GM21390 (cell line): ENCODE data around the gene ZNF831.

Experiments used
- ATAC-seq: cut with Tn5 transposase; IDR thresholded peaks from one replicate; pipeline ENCODE4 v1.9.1; 2021; ENCODE audit not compliant: unreplicated experiment

The ZNF831 gene

DNA sequence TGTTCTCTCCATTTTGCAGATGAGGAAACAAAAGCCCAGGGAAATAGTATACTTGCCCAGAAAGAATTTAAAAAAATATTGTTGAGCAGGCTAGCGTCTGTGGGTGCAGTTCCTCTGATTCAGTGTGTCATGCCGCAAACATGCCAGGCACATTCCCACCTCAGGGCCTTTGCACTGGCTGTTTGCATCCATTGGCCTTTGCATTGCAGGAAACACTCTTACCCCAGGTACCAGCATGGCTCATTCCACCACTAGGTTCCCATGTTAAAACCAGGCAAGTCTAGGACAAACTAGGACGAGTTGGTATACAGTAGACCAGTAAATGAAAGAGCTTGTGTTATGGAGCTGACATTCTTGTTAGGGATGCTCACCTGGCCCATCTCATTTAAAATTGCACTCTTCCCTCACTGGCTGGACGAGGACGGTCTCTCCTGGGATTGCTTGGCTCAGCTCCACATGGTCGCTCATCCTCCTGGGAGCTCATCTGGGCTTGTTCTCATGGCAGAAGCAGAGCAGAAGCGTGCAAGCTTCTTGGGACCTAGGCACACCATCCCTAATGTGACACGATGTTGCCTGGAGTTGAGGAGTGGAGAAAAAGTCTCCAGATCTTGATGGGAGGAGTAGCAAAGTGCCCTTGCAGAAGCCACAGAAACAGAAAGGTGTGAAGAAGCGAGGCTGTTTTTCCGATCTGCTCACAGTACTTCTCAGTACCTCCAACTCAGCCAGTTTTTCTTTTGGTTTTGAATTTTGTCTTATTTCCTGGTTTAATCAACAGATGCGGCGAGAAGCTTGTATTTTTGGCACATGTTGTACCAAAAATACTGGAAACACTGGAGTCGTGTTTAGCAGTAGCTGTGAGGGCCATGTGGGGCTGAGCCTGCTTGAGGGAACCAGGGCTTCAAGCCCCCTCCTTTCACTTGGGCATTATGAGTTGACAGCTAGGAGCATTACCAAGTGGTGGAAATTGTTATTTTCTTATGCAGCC lies 13.9 kb downstream of the ZNF831 start:
- ATAC-seq = no peak

- no peak for ATAC-seq
These were observed 15.5 kb downstream of the ZNF831 start for GRCh38 chr20:59178983-59179595.

DNA sequence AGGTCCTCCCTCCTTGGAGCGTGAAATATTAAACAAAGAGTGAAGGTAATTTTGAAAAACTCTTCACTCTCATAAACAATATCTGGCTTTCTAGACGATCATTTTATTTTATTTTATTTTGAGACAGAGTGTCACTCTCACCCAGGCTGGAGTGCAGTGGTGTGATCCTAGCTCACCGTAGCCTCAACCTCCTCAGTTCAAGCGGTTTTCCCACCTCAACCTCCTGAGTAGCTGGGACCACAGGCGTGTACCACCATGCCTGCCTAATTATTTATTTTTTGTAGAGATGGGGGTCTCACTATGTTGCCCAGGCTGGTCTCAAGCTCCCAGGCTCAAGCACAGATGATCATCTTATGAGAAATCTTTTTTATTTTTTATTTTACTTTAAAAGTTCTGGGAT lies 16.4 kb downstream of the ZNF831 start:
- ATAC-seq = no peak

- ATAC-seq = no peak
These were observed 18.3 kb downstream of the ZNF831 start for GRCh38 chr20:59181936-59182335.

DNA sequence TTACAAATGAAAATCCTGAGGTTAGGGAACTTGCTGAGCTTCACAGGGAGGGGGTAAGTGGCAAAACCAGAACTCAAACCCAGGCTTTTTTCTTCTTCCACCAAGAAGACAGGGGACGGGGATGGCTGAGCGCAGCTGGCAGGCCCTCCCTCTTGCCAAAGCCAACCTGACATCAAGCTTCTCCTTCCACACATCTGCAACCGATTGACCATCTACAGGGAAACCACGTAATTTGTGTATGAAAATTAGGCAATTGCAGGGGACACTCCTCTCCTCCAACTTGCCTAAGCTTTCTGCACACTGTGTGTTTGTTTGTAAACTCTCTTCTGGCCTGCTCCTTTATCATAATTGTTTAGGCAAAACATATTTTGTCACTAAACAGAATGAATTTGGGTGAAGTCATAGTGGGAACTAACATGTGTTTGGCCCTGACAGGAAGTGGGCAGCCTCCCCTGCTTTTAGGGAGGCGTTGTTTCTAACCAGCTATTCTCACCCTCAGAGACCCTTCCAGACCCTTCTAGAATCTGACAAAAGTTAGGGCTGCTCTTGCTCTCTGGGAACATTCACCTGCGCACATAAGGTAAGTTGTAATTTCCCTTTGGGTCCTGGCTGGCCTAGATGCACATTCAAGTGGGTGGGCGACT lies 18.9 kb downstream of the ZNF831 start:
- no peak for ATAC-seq

DNA sequence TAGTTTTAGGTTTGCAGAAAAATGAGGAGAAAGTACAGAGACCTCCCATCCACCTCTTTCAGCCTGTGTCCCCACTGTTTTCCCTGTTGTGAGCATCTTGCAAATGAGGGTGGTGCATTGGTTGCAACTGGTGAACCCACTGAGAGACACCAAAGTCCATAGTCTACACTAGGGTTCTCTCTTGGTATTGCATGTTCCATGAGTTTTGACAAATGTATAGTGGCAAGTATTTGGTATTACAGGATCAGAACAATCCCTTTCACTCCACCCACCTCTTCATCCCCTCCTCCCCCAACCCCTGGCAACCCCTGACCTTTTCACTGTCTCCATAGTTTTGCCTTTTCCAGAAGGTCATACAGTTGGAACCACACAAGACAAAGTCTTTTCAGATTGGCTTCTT lies 20.1 kb downstream of the ZNF831 start:
- ATAC-seq = no peak

DNA sequence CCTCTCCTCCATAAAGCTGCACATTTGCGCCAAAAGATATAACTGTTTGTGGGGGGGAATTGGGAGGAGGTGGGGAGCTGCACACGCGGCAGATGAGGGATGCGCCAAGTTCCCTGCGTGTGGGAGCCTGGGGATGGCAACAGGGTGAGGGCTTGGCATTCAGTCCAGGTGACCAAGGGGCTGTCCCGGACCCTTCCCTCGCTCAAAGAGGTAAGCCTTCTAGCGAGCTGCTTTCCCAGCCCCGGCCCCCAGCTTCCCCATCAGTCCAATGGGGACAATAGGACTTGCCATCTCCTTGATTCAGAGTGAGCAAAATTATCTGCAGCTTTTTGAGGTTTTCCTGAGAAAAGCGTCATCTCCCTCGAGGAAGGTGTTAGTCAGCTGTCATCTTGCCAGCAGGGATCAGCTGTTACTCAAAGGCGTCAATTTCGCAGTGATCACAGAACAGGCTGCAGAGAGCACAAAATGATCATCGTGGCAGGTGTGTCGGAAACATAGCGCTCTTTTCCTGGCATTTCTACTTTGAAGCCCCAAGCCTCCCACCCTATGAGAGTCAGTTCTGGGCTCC lies 21.3 kb downstream of the ZNF831 start:
- no peak for ATAC-seq

- no peak for ATAC-seq
These were observed 22.2 kb downstream of the ZNF831 start for GRCh38 chr20:59185809-59186208.

- ATAC-seq = no peak
These were observed 26.8 kb downstream of the ZNF831 start for GRCh38 chr20:59190466-59190865.

DNA sequence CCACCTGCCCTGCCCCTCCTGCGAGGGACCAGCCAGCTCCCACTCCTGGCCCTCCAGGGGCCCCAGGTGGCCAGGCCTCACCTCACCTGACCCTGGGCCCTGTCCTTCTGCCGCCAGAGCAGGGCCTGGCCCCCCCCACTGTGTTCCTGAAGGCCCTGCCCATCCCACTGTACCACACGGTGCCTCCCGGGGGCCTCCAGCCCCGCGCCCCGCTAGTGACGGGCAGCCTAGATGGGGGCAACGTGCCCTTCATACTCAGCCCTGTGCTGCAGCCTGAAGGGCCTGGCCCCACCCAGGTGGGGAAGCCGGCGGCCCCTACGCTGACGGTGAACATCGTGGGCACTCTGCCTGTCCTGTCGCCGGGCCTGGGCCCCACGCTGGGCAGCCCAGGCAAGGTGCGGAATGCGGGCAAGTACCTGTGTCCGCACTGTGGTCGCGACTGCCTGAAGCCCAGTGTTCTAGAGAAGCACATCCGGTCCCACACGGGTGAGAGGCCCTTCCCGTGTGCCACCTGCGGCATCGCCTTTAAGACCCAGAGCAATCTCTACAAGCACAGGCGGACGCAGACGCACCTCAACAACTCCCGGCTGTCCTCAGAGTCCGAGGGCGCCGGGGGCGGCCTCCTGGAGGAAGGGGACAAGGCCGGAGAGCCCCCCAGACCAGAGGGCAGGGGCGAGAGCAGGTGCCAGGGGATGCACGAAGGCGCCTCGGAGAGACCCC lies 27.6 kb downstream of the ZNF831 start:
- no peak for ATAC-seq

DNA sequence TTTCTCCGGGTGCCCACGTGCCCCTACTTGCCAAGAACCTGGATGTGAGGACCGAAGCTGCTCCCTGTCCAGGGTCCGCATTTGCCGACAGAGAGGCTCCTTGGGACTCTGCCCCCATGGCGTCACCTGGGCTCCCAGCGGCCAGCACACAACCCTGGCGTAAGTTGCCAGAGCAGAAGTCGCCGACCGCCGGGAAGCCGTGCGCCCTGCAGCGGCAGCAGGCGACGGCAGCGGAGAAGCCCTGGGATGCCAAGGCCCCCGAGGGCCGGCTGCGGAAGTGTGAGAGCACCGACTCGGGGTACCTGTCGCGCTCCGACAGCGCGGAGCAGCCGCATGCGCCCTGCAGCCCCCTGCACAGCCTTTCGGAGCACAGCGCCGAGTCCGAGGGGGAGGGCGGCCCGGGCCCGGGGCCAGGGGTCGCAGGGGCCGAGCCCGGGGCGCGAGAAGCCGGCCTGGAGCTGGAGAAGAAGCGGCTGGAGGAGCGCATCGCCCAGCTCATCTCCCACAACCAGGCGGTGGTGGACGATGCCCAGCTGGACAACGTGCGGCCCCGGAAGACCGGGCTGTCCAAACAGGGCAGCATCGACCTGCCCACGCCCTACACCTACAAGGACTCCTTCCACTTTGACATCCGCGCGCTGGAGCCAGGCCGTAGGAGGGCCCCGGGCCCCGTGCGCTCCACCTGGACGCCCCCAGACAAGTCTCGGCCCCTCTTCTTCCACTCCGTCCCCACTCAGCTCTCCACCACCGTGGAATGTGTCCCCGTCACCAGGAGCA lies 28.3 kb downstream of the ZNF831 start:
- ATAC-seq = no peak

DNA sequence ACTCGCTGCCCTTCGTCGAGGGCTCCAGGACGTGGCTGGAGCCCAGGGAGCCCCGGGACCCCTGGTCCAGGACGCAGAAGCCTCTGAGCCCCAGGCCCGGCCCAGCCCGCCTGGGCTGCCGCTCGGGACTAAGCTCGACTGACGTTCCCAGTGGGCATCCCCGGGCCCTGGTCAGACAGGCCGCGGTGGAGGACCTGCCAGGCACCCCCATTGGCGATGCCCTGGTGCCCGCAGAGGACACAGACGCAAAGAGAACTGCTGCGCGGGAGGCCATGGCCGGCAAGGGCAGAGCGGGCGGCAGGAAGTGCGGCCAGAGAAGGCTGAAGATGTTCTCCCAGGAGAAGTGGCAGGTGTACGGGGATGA lies 28.9 kb downstream of the ZNF831 start:
- no peak for ATAC-seq

GRCh38 chr20:59193325-59193724 lies 29.7 kb downstream of the ZNF831 start:
- no peak for ATAC-seq

GRCh38 chr20:59194023-59194935 lies 30.7 kb downstream of the ZNF831 start:
- ATAC-seq = no peak

DNA sequence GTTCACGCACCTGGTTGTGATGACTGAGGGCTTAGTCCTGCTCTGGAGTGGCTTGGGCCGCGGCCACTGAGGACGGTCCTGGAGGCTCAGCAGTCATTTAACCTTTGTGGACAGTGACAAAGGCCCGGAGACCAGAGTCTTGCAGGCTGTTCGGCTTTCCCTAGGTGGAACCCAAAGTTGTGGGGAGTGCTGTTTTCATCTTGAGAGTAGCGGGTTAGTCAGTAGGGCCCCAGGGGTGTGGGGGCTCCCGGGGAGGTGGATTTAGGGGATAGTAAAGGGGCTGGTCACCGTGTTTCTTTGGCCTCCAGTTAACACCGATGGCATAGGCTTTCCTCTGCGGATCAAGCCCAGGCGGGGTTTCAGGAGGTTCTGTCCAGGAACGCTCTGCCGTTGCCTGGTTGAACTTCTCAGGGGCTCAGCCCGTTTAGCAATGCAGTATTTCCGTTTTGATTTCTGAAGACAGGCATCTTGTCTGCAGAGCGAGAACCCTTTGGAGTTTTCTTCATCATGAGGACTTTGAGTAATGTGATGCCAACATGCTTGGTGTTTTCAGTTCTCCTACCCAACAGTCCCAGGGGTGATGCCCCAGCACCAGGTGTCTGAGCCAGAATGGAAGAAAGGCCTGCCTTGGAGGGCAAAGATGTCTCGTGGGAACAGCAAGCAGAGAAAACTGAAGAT lies 31.8 kb downstream of the ZNF831 start:
- no peak for ATAC-seq

DNA sequence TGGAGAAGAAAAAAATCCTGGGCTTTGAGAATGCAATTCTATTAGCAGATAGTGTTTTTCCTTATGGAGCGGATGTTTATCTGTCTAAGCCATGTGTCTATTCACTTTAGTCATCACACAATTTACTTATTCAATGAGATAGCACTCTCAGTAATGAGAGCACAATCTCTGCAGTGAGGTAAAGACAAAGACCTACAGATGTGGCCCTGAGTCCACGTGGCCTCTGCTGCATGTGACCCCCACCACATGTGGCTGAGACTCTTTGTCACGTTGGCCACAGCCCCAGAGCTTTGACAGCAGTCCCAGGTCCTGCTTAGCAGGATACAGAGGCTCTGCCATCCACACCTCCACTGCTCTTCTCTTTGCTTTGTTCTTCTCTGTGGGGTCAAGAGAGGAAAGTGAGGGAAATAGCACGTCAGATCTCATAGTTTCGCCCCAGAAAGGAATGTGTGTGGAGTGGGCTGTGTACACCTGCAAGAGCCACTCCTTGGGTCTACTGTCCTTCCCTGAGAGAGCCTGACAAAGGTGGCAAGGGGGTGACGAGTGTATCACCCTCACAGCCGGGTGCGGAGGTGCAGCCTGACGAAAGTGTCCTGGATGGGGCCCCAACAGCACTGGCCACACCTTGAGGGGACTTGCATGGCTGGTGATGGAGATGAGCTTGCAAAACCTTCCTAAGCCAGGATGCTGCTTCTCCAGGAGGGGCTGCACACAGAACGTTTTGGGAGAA lies 40.7 kb downstream of the ZNF831 start:
- ATAC-seq = no peak

DNA sequence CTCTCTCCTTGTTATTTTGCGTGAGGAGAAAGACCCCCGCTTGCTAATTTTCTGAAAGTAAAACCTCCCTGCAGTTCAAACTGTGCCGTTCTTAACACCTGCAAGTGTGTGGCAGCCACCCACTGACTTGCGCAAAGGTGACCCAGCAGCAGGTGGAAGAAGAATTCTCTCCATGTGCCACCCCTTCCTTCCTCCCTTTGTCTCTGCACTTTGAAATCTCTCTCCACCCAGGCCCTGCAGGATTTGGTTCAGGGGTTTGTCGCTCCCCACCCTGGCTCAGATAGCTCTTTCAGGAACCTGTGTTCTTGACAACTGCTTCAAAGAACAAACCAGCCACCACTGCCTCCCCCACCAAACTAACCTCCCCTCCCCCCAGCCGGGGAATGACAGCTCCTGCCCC lies 41.4 kb downstream of the ZNF831 start:
- no peak for ATAC-seq

GRCh38 chr20:59207235-59207634 lies 43.6 kb downstream of the ZNF831 start:
- no peak for ATAC-seq
